ENCODE data around the gene GJC2. TPM values are rescaled to one million over a fixed set of nuclear protein-coding genes. Genes with fewer than 3 reads are reported as not detected.

Gene GJC2
- total and polyA plus RNA-seq, 10 of the 15 experiments (the other 5 are each of a cell fraction or from before 2014, with no cell fraction given): 0.04 to 0.44 (median 0.07) TPM; not detected in 4

- TF ChIP-seq CTCF (IDR thresholded peaks at IDR 0.05 in 2 of 3, conservative IDR thresholded peaks at IDR 0.05 in 1 of 3; ENCODE audit: control insufficient read depth in 2 of 3, extremely low read depth in 1 of 3, insufficient read depth in 1 of 3, low read depth in 3 of 3, low read length in 3 of 3) (peak; percentile 38 to 57 (median 48); a peak in 4 of 6 replicates), RUNX3 (IDR thresholded peaks at IDR 0.05; ENCODE audit: low read length) (0 out of 2 replicates have a peak, but pooled peaks have one; percentile 36), ZBTB33 (IDR thresholded peaks at IDR 0.05) (no peak), YY1 (IDR thresholded peaks at IDR 0.05; ENCODE audit: low read depth, low read length) (0 out of 2 replicates have a peak, but pooled peaks have one; percentile 12), HDAC6 (IDR thresholded peaks at IDR 0.05; ENCODE audit: unreplicated experiment) (no peak), NKRF (conservative IDR thresholded peaks at IDR 0.05) (peak; percentile 59; the same call in 1 of the 2 replicates), POLR2A (IDR thresholded peaks at IDR 0.05; ENCODE audit: low read depth, low read length) (no peak), LARP7 (IDR thresholded peaks at IDR 0.05) (peak; percentile 30; the same call in 1 of the 2 replicates), PKNOX1 (IDR thresholded peaks at IDR 0.05) (peak; percentile 97), E2F4 (IDR thresholded peaks at IDR 0.05; ENCODE audit: low read depth, low read length) (peak; percentile 58; the same call in 1 of the 2 replicates), NBN (IDR thresholded peaks at IDR 0.05) (no peak), FOXK2 (IDR thresholded peaks at IDR 0.05) (peak; percentile 65), SMC3 (IDR thresholded peaks at IDR 0.05; ENCODE audit: borderline replicate concordance, low read length) (peak; percentile 39; the same call in 1 of the 2 replicates), MAX (IDR thresholded peaks at IDR 0.05; ENCODE audit: low read depth, low read length) (no peak), RELB (IDR thresholded peaks at IDR 0.05; ENCODE audit: low read depth) (no peak)
Observed at GRCh38 chr1:228166170-228166936, 16.6 kb downstream of the GJC2 start (continued).
